ENCODE results near the gene PFKFB2.

The PFKFB2 gene

GRCh38 chr1:207124389-207124788 is 71.3 kb downstream of the PFKFB2 start:
- Histone ChIP-seq H3K4me3 (no peak overlapping the region), H3K27ac (no peak overlapping the region)

GRCh38 chr1:207128336-207128921 is 75.4 kb downstream of the PFKFB2 start:
- Histone ChIP-seq H3K27ac (peak overlapping the region in 1 of 21 experiments; percentile 53), H3K4me3 (no peak overlapping the region)

DNA sequence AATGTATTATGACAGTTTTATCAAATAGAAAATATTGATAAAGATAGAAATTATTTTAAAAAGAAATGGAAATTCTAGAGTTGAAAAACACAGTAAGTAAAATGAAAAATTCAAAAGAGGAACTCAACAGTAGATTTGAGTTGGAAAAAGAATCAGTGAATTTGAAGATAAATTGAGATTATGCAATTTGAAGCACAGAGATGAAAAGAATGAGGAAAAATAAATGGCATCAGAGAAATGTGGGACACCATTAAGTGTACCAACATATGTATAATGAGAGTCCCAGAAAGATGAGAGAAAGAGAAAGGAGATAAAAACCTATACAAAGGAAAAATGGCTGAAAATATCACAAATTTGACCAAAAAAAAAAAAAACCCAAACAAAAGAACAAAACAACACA is 76.0 kb downstream of the PFKFB2 start:
- H3K27ac ChIP-seq: no peak overlapping the region
- no peak overlapping the region for H3K4me3 ChIP-seq
